ENCODE measurements around the gene RP9. TPM values are rescaled to one million over a fixed set of nuclear protein-coding genes. Genes with fewer than 3 reads are reported as not detected.
"Not testable (repeated sequence)": the region's sequence is repeated elsewhere in the genome, so short reads cannot be mapped to it uniquely, and the experiment has no call there.

The RP9 gene
- polyA plus RNA-seq, 4 donors: 21.3 to 39.4 (median 29.9) TPM

DNA sequence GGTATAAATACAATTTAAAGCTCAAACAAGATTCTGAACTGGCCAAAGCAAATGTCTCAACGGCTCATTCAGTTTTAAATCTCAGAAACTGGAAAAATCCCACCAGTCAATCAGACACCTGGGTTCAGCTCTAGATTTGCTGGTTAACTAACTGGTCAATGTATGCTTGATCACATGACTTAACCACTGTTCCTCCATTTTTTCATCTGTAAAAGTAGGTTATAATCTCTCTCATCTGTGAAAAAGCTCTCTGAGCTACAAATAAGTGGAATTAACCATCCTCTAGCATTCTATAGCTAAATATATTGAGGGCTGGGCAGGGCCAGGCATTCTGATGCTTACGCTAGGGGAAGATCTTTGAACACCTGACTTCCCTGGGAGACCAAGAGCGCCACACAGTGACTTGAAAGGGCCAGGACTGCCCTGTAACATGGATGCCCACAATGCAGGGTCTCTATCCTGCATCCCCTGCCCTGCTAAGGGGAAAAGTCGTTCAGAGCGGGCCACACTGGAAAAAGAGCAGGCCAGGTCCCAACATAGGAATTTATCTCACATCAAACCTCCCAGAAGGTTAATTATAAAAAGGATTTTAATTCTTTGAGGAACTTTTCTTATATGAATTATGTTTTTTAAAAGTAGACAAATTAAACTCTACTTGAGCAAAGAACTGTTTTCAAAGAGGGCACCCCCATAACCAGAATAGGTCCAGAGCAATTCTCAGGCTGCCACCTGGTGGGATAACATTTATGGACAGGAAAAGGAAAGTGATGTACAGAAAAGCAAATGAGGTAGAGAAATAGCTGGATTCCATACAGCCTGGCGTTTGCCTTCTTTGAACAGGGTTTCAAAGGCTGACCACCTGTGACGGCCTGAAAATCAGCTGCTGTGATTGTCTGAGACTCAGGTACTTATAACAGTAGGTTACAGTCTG is 1.8 kb downstream of the RP9 start:
- no peak for DNase-seq (ENCODE audit: low read depth in 4 of 4, low spot score in 3 of 4)

DNA sequence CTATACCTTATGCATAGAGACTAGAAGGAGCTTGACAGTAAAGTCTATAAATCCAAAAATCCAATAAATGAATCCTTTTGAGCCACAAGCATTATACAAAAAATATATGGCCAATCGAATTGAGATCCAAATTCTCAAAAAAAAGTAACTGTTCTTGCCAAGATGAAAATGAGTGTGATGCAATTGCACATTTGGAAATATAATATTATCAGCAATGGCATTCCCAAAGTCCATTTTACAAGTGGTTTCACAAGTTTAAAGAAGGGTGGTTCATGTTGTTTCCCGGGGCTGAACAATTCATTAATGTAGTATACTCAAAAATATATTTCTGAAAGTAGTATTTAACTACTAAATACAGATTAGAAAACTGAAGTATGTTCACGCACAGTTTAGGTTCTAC is 7.3 kb downstream of the RP9 start:
- no peak for DNase-seq (ENCODE audit: low read depth in 4 of 4, low spot score in 3 of 4)

DNA sequence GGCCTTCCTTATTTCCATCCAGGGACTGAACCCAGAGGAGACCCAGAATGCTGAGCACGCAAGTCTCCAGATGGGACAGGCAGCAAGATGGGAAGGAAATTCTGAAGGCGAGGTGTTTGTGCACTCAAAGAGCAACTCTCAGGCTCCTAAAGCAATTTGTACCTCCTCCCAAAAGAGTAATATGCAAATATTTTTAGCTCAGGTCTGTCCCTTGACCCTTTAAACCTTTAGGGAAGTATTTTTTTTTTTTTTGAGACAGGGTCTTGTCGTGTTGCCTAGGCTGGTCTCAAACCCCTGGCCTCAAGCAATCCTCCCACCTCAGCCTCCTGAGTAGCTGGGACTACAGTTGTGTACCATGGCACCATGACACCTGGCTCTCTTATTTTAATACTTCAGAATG is 8.4 kb downstream of the RP9 start:
- no peak for DNase-seq (ENCODE audit: low read depth in 4 of 4, low spot score in 3 of 4)

DNA sequence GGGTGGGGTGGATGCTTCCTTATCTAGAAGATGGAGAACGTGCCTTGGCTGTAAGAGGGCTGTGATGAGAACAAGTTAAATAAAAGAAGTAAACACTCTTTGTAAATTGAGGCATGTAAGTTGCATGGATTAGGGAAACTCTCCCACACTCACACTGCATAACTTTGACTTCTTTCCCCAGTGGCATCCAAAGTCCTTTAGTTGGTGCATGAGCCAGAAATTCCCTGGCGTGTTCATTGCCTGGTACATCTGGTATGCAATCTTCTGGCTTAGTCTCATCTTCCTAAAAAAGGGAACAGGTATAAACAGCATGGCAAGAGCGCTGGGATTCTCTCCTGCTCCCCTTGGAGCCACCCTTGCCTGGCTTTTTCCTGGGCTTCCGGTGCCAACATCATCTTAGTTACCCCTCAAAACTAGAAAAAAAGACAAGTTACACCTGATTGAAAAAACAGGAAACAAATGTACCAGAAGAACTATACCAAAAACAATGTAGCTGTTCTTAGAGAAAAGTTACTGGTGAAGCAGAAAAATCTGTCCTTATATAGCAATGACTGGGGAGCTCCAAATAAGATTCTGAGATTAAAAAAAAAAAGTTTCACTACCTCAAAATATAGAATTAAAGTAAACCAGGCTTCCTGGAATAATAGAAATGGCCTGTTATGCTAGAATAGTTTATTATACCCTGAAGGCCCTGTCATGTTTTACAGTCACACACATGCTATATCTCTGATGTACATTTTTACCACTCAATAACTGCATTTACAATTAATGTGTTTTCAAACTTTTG is 9.9 kb downstream of the RP9 start:
- DNase-seq (ENCODE audit: low read depth in 4 of 4, low spot score in 3 of 4): no peak

DNA sequence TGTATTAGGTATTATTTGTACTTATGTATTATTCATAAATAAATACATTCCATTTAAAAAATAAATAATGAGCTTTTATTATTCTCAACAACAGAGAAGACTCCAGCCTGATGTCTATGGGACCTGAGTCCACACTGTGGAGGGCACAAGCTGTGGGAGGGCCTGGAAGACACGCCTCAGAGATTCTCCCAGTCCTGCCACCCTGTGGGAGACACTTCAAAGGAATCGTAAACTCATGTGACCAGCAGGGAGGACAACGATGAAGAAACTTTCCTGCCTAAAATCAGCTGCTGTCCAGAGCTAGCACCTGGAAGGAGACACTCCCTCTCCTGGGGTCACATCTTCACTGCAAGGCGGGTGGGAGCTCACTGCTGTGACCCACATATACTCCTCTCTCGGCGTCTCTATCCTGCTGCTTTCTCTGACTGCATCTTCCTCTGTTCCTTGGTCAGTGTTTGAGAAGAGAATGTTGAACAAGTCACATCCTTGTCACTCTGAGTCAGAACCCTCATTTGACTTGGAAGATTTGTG is 14.4 kb downstream of the RP9 start:
- not testable (repeated sequence) for DNase-seq (ENCODE audit: low read depth in 4 of 4, low spot score in 3 of 4)

DNA sequence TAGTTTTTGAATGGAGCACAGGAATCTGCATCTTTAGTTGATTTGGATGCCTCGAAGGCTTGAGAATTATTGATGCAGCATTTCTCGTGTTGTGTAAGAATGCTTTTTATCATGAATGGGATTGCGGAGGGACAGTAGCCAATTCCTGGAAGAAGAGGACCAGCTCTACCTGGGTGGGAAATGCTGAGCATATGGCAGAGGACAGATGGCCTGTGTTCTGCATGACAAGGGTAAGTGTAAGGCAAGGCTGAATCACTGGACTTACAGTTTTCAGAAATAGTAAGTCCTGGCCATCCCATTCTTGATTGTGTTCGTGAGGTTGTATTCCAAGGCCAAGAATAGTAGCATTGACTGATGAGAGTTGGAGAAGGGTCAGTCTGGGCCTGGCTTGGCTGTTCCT is 15.9 kb downstream of the RP9 start:
- no peak for DNase-seq (ENCODE audit: low read depth in 4 of 4, low spot score in 3 of 4)

DNA sequence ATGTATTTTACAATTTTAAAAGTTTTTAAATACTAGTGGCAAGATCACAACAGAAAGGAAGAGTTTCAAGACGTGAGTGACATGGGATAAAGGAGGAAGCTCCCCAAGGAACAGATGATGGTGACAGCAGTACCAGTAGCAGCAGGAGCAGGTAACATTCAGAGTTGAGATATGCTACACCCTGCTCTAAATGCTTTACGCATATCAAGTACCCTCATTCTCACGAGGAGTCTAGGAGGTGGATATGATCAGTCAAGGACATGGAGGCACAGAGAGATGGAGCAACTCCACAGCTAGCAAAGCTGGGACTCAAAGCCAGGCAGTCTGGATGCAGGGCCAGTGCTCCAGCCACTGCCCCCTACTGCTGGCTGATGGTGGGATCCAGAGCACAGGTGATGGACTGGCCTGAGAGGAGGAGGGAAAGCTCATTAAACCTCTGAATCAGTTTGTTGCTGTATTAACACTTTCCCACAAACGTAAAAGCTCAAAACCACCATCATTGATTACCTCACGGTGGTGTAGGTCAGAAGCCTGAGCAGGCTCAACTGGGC is 17.5 kb downstream of the RP9 start:
- DNase-seq (ENCODE audit: low read depth in 4 of 4, low spot score in 3 of 4): no peak

DNA sequence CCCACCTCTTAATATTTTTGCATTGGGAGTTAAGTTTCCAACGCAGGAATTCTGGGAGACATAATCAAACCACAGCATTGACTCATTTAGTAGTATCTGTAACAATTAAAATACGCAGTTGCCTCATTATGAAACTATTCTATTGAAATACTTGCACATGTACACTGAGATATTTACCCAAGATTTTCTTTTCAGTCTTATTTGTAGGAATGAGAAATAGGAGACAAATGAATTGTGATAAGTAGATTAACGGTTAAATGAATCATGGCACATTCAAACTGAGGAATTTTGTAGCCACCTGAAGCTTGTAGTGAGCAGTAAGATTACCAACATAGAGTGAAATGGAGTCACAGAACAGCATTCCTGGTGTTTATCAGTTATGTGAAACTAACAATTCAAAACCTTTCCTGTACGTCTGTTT is 18.1 kb downstream of the RP9 start:
- DNase-seq (ENCODE audit: low read depth in 4 of 4, low spot score in 3 of 4): no peak

DNA sequence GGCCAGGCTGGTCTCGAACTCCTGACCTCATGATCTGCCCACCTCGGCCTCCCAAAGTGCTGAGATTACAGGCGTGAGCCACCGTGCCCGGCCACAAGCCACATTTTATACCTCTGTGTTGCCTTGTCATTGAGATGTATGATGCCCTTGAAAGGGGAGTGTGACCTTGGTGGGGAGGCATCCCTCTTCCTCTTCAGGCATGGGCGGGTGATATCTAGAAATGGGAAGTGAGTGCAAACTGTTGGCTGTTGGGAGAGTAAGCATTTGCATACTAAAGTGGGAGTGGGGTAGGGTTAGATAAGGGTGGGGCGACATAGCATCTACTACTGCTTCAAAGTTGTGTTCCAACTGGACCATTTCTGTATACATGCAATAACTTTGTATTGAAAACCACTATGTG is 20.1 kb downstream of the RP9 start:
- DNase-seq (ENCODE audit: low read depth in 4 of 4, low spot score in 3 of 4): no peak

DNA sequence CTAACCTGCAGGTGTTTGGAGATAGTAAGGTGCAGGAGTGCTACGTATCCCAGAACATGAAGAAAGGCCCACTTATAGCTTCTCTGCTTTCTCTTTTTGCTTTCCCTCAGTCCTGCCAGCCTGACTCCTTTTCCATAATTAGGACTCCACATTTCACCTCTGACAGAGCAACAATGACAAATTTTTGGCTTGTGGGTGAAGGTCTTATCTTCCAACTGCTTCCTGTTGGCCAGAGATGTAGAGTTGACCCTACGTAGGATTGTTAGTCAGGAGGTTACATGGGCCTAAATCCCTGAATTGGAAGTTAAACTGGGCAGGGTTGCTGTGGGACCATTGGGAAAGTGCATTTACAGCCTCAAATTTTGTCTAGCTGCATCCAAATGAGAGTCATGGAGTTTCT is 21.3 kb downstream of the RP9 start:
- DNase-seq (ENCODE audit: low read depth in 4 of 4, low spot score in 3 of 4): no peak

DNA sequence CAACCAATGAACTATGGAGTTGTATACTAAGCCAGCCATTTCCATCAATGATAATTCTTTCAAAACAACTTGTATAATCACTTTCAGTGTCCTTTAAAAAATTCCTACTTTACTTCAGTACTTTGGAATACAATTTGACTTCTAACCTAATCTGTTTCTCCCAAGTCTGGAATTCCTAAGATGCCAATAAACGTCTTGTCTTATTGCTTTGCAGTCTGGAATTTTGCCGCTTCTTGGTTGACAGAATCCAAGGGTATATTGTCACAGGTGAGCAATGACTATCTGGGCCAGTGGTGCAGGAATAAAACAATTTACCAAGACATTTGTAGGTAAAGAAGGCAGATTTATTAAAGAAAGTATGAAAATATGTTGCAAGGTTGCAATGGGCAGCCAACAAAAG is 21.8 kb downstream of the RP9 start:
- DNase-seq (ENCODE audit: low read depth in 4 of 4, low spot score in 3 of 4): no peak

DNA sequence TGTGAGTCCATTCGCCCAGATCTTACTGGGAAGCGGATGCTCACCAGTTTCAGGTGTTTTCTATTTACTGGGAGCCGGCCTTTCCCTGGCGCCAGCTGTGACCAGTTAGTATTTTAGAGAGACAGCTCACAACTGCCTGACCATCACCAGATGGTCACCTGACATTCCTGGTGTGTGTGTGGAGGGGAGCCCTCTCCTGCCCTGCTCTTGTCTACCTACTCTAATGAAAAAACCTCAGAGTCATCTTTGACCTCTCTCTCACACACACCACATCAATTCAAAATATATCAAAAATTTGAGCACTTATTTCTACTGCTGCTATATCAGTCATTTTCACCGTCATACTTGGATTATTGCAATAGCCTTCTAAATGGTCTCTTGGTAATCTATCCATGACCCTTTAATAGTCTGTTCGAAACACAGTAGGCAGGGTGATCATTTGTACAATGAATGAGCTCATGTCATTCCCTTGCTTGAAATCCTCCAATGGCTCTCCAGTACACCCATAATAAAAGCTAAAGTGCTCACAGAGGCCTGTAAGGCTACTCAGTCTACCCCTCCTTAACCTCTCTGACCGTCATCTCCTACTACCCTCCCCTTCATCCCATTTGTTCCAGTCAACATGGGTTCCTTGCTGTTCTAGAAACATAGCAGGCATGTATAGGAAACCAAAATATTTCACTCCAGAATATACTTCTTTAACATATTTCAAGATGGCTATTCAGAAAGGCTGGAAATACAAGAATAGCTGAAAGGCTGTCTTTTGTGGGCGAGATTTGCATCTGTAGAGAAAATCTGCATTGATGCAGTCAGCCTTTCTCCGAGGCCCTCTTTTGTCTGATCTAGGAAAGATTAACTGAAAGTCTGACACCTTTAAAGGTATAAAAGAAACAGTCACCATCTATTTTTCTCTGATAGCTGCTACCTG is 29.2 kb downstream of the RP9 start:
- DNase-seq (ENCODE audit: low read depth in 4 of 4, low spot score in 3 of 4): no peak

DNA sequence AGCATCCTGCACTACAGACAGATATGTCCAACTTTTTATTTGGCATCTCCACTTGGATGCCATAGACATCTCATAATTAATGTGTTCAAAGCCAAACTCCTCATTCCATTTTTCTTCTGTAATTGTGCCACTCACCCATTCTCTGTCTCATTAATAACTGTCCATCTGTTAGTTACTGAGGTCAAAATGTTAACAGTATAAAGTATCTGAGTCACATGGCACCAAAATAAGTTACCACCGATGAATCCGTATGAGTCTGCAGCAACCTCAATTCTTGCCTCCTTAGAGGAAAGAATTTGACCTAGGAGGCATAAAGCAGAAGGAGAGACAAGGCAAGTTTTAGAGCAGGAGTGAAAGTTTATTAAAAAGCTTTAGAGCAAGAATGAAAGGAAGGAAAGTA is 30.1 kb downstream of the RP9 start:
- DNase-seq (ENCODE audit: low read depth in 4 of 4, low spot score in 3 of 4): no peak

DNA sequence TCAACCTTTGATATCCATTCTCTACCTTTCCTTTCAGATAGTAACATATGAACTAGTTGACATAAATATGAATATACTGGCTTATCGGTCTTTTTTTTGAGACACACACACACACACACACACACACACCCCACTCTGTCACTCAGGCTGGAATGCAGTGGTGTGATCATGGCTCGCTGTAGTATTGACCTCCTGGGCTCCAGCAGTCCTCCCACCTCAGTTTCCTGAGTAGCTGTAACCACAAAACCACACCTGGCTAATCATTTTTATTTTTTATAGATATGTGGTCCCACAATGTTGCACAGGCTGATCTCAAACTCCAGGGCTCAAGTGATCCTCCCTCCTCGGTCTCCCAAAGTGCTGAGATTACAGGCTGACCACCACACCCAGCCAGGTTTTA is 32.5 kb downstream of the RP9 start:
- DNase-seq (ENCODE audit: low read depth in 4 of 4, low spot score in 3 of 4): no peak

DNA sequence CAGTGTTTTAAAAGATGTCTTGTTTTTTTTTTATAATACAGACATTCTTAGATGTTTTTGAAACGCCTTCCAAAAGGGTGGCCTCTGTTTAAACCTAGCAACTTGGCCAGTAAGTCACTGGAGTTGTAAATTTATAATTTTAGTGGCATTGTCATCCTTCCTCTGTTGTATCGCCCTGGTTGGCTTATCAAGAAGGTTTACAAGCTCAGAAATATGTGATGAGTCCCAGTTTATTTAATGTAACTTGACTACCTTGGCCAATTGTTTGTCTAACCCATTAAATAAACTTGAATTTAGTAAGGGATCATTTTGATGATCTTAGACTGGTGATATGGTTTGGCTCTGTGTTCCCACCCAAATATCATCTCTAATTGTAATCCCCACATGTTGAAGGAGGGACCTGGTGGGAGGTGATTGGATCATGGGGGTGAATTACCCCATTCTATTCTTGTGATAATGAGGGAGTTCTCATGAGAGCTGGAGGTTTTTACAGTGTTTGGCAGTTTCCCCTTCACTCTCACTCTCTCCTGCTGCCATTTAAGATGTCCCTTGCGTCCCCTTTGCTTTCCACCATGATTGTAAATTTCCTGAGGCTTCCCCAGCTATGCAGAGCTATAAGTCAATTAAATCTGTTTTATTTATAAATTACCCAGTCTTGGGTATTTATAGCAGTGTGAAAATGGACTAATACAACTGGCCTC is 33.2 kb downstream of the RP9 start:
- no peak for DNase-seq (ENCODE audit: low read depth in 4 of 4, low spot score in 3 of 4)

DNA sequence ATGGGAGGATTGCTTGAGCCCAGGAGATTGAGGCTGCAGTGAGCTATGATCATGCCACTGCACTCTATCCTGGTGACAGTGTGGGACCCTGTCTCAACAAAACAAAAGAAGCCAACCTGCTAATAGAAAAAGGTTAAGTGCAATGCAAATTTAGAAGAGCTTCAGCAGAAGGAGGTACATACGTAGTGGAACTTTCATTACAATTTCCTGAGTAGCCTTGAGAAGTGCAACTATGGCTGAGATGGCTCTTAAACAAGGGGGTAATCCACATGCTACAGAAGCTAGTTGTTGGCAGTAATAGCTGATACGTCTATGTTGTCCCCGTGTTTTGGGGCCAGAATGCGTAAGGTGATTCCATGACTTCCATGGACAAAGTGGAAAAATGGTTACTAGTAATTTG is 36.0 kb downstream of the RP9 start:
- no peak for DNase-seq (ENCODE audit: low read depth in 4 of 4, low spot score in 3 of 4)

DNA sequence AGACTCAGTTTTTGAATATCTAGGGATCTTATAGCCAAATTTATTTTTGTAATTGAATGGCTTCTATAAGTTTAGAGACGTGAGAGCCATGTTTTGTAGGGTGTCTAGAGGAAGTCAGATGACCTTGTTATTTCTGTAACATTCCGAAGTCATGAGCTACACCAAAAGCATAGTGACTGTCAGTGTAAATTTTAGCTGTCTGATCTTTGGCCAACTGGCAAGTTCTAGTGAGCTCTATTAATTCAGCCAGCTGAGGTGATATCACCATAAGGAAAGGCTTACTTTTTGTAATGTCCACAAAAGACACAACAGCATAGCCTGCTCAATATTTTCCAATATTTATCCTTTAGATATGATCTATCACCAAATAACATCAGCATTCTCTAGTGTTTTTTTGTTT is 36.7 kb downstream of the RP9 start:
- peak in 3 of 4 donors; percentile 24 to 39 (median 33) for DNase-seq (ENCODE audit: low read depth in 4 of 4, low spot score in 3 of 4)

DNA sequence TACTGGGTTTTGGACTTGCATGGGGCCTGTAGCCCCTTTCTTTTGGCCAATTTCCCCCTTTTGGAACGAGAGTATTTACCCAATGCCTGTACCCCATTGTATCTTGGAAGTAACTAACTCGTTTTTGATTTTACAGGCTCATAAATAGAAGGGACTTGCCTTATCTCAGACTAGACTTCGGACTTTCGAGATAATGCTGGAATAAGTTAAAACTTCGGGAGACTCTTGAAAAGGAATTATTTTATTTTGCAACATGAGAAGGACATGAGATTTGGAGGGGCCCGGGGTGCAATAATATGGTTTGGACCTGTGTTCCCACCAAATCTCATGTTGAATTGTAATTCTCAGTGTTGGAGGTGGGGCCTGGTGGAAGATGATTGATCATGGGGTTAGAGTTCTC is 38.4 kb downstream of the RP9 start:
- DNase-seq (ENCODE audit: low read depth in 4 of 4, low spot score in 3 of 4): no peak

DNA sequence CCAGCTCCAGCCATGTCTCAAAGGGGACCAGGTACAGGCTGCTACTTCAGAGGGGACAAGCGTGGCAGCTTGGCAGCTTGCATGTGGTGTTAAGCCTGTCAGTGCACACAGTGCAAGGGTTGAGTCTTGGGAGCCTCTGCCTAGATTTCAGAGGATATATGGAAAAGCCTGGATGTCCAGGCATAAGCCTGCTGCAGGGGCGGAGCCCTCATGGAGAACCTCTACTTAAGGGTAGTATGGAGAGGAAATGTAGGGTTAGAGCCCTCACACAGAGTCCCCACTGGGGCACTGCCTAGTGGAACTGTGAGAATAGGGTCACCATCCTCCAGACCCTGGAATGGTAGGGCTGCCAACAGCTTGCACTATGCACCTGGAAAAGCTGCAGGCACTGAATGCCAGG is 38.9 kb downstream of the RP9 start:
- DNase-seq (ENCODE audit: low read depth in 4 of 4, low spot score in 3 of 4): no peak

DNA sequence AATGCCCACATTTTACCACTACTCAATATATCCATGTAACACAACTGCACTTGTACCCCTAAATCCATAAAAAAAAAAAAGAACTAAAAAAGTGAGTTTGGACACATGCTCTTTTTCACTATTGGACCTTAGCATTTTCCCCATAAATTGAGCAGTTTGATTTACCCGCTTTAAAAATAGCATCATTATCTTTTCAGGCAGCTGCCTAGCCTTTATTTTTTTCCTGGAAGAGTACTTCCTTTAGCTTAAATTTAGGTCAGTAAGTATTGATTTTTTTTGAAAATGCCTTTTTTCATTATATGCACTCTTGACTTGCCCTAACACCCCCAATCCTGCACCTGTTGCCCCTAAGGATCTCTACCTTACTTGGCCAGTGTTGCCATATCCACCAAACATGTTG is 41.3 kb downstream of the RP9 start:
- no peak for DNase-seq (ENCODE audit: low read depth in 4 of 4, low spot score in 3 of 4)
